HG03571 (cell line): ENCODE measurements around the gene ADCY1.

Experiments
- ATAC-seq: cut with Tn5 transposase; IDR thresholded peaks from one replicate; pipeline ENCODE4 v1.9.1; 2021; ENCODE audit not compliant: unreplicated experiment

The ADCY1 gene

DNA sequence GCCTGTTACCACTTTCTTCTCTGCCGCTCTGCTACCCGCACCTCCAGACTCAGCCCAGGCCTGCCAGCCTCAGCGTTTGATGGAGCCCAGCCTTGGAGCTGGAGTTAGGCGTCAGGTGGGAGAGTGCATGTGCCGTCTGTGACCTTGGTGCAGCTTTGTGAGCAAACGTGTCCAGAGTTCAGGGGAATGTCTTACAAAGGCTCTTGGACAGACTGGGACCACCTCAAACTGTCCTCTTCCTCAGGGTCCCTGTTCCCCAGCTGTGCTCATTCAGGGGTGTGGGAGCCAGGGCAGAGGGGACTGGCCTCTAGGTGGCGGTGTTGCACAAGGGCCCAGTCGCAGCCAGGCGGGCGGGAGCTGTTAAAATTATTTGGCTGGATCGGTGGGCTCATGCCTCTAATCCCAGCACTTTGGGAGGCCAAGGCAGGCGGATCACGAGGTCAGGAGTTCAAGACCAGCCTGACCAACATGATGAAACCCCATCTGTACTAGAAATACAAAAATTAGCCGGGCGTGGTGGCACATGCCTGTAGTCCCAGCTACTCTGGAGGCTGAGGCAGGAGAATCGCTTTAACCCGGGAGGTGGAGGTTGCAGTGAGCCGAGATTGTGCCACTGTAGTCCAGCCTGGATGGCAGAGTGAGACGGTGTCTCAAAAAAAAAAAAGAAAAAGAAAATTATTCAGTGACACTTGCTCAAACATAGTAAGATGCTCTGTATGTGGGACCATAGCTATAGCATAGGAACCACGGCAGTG, 89.2 kb downstream of the ADCY1 start:
- ATAC-seq, result no peak

DNA sequence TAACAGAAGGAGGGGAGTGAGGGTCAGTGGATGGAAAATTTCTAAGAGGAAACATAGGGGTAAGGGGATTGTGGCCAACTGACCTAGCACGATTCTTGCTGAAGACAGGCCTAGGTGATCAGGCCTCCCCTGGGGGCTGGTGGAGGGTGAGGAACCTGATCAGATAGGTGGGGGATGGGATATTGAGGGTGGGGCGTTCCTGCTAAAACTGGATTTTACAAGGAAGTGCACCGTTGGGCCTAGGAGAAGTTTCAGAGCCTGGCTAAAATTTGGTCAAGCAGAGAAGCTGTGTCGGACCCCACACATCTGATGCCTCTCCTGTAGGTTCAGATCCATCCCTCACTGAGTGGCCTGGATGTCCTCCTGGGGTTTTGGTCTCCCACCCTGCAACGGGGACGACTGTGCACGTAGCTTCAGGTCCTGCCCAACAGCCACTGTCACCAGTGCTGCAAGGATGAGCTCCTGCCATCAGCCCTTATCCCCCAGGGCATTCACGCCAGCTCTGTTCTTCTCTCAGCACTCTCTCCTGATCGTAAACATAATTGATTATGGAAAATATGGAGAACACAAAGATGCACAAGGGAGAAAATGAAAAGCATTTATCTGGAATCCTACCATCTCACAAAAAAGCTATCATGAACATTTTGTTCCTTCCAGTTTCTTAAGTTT, 89.9 kb downstream of the ADCY1 start:
- no peak for ATAC-seq

DNA sequence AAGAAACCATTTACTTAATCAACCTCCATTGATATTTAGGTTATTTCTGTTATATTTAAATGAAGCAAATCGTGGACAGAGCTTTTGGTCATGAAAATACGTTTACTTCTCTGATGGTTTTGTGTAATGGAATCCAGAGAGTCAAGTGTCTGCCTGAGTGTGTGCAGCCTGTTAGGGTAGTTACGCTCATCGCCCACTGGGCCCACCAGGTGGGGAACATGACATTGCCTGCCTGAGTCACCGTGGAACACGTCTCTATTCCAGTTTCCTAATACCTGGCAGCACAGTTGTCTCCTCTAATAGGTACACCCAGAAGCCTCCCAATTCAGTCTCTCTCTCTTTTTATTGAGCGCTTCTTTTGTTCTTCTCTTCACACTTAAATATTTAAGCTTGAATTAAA, 91.0 kb downstream of the ADCY1 start:
- no peak for ATAC-seq

DNA sequence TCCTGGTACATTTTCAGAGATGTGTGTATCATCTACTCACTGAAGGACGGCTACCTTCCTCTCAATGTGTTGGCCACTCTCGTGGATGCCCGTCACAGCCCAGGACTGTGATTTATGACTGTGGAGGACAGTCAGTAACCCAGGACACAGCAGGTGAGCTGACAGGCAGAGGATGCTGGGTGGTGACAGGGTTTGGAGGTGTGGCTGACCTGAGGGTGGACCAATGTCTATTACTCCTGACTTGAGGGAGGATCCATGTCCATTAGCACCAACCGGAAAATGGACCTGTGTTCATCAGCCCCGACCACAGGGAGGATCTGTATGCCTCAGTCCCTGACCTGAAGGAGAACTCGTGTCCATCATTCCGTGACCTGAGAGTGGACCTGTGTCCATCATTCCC, 96.1 kb downstream of the ADCY1 start:
- no peak for ATAC-seq

DNA sequence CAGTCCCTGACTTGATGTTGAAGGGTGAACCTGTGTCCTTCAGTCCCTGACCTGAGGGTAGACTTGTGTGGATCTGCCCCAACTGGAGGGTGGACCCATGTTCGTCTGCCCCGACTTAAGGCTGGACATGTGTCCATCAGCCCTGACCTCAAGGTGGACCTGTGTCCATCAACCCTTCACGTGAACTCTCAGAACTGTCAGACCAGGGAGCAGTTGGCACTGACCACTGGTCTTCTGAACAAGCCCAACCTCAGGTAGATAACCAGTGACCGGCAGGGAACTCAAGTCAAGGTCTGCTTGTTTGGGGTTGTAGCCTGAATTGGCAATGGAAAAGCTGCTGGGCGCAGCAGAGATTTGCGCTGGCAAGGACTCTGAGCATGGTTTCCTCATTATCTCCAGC, 96.5 kb downstream of the ADCY1 start:
- ATAC-seq, result no peak

DNA sequence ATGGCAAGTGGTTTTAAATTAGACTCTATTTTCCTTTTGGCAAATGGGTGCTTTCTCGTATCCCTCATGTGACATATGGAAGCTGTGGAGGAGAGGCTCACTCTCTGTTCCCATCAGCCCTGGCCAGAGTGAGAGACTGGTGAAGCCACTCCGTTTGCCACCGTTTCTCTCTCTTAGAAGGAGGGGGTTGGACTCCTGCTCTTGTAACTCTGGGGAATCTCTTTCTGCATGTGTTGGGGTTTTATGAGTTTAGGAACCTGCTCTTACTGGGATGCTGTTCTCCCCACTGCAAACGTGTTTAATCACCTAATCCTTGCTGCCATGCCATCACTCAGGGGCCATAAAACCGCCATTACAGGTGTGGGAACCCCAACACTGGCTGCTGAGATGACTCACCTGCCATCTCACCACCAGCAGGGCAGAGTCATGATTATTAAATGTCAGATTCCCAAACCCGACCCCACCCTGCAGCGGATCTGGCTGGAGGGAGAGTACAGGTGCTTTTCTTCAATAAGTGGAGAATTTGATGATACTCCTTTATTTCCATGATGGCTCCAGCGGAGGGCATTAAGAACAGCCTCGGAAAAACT, 103.2 kb downstream of the ADCY1 start:
- no peak for ATAC-seq

DNA sequence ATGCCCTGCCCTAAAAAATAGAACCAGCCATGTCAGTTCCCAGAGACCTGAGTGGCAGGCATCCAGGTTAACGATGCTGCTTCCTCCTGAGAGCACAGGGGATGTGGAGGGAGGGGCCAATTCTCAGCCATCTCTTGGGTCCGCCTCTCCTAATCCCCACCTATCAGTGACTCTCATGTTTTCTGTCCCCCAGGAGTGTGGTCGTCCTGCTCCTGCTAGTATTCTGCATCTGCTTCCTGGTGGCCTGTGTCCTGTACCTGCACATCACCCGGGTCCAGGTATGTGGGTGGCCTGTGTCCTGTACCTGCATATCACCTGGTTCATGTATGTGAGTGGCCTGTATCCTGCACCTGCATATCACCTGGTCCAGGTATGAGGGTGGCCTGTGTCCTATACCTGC, 105.3 kb downstream of the ADCY1 start:
- no peak for ATAC-seq

DNA sequence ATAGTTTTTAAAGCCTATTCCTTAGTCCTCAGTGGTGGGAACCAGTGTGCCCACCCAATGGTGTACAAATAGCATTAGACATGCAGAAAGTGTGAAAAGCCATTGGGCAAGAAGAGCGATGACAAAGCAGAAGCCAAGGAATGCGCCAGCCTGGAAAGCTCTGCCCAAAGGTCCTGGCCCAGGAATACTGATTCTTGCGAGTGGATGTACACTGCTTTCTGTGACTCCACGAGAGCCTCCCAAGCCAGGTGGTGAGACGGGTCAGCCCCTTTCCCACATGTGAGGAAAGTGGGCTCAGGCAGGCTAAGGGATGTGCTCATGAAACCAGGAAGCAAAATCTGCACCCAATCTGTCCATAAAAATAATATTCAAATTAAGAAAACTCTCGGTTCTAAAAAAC, 106.6 kb downstream of the ADCY1 start:
- ATAC-seq, result no peak

DNA sequence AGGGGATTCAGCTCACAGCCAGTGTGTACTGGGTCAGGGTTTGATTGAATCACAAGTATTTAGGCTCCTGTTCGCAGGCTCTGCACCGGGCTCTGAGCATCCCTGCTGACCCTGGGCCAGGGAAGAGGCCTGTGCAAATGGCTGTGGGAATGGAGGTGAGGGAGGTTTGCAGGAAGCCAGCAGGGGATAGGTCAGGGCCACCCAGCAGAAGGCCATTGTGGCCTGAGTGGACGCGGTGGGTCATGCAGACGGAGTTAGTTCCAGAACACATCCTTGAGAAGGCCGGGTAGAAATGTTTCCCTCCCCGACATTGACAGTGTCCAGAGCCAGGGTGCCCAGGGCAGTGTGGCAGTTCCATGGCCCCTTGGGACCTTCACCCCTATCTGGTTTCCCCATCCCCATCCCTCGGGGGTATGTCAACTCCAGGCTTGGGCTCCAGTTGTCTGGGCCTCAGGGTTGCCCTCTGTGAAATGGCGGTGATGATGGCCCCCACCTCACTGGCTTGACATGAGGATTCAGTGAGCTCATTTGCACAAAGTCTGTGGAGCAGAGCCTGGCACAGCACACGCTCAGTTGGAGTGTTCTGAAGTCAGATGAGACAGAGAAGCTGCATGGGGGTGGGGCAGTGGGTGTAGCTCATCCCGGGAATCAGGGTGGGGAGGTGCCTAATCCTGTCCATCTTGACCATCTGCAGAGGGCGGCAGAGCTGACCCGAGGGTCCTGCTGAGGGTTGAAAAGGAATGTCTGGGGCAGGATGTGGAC, 107.6 kb downstream of the ADCY1 start:
- no peak for ATAC-seq

DNA sequence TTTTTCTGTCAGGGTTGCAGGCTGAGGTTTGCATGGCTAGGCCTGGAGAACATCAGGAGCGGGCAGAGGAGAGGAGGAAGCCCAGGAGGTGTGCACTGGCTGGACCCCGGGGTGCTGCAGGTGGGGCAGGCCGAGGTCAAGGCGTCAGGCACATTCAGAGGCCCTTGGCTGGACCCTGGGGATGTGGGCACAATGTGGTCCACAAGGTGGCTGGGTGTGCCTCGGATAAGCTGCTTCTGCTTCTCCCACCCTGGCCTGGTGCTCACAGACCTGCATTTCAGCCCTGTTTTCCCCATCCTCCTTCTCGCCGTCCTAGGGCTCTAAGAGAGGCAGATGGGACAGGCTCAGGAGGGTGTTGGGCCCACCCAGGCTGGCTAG, 108.2 kb downstream of the ADCY1 start:
- no peak for ATAC-seq

DNA sequence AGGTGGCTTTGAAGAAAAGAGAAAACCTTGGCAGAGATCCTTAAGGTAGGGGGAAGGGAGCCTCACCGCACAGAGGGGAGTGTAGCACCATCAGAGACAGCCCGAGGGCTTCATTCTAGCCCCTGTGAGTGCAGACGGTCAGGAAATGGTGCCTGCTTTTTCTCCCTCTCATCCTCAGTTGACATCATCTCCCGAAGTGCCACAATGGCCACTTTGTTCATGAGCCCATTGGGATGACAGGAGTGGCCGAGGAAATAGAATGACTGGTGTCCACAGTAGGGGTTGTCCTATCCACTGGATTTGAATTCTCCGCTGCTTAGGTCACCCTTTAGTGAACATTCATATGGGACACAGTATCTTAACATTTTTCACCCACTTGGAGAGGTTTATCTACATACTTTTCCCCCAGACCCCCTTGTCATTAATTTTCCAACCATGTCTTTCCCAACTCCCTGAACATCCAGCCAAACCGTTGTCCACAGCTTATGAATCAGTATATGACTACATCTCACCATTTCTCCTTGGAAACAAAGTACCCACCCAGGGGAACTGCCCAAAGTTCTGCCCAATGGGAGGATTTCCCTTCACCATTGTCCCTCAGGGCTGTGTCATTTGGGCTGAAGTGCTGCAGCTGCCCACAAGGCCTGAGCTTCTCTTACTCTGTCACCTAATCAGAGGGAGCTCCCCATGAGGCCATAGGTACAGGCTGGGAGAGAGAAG, 108.8 kb downstream of the ADCY1 start:
- ATAC-seq, result no peak

DNA sequence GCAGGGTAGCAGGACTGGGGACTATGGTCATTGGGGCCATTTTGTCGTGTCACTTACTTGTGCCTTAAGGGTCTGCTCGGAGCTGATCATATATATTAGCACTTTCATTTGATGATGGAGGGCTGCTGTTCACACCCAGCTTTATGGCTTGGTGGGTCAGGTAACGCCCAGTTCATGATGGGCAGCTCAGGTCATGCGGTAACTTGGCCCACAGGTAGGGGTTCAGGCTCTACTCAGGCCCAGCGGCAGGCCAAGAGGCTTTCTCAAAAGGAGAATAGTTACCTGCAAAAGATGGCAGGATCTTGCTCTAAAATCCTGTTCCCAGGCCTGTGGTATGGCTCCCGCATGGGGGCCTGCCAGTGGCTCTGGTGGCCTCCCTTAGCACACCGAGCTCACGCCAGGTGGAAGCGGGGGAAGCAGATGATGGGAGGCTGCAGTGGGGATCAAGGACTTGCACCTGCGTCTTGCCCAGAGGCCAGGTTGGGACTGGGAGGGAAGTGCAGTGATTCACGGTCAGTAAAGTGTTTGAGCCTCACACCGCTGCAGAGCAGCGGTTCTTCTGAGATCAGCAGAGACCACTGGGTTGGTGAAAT, 109.5 kb downstream of the ADCY1 start:
- ATAC-seq, result no peak

DNA sequence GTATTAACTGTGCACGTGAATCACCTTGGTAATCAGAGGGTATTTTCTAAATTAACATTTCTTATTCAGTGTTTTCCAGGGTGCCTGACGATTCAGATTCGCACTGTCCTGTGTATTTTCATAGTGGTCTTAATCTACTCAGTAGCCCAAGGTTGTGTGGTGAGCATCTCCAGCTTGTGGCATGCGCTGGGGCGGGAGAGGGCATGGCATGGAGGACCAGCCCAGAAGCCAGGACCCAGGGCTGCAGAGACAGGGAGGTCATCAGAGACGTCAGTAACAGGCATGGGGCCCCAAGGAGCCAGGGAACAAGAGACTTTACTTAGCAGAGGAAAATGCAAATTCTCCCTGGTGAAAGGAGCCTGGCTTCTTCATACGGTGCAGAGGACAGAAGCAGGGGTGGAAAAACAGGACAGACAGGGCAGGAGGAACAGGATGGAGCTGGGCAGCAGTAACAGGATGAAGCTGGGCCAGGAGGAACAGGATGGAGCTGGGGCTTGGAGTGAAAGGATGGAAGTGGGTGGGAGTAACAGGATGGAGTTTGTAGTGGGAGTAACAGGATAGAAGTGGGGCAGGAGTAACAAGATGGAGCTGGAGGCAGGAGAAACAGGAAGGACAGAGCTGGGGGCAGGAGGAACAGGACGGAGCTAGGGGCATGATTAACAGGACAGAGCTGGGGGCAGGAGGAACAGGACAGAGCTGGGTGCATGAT, 110.9 kb downstream of the ADCY1 start:
- no peak for ATAC-seq

DNA sequence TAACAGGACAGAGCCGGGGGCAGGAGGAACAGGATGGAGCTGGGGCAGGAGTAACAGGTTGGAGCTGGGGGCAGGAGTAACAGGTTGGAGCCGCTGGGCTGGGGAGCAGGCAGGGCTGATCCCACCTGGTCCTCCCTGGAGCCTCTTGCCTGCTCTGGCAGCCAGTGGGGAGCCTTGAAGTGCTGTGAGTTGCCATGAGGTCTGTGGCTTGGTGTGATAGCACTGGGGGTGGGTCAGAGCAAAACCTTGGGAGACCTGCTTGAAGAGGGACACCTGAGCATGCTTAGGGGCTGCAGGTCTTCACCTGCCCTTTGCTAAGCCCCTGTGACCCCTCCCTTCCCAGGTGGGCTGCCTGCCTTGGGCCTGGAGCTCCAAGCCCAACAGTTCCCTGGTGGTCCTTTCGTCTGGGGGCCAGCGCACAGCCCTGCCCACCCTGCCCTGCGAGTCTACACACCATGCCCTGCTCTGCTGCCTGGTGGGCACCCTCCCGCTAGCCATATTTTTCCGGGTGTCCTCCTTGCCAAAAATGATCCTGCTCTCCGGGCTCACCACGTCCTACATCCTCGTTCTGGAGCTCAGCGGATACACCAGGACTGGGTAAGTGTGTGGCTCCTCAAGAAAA, 111.6 kb downstream of the ADCY1 start:
- no peak for ATAC-seq

DNA sequence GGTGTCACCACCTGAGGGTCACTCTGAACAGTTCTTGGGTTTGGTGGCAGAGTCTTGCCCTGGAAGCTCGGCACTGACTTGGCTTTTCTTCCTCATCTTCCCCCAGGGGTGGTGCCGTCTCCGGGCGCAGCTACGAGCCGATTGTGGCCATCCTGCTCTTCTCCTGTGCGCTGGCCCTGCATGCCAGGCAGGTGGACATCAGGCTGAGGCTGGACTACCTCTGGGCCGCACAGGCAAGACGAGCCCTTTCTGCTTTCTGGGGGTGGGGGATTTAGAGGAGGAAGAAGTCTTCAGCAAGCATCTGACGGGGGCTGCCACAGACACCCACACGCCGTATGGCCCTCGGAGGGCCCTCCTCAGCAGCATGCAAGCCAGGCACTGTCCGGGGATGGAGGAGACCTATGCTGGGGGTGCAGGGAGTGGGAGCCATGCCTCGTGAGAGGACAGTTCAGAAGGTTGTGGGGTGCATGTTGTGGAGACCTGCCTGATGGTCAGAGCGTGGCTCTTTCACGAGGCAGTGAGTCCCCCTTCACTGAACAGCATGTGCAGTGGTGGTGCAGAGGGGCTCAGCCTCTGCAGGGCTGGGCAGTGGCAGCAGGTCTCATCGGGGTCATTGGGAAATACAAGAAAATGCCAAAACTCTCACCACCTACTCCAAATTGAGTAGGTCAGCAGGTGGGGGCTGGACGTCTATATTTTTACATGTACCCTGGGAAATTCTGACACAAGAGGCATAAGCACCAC, 112.4 kb downstream of the ADCY1 start:
- no peak for ATAC-seq

DNA sequence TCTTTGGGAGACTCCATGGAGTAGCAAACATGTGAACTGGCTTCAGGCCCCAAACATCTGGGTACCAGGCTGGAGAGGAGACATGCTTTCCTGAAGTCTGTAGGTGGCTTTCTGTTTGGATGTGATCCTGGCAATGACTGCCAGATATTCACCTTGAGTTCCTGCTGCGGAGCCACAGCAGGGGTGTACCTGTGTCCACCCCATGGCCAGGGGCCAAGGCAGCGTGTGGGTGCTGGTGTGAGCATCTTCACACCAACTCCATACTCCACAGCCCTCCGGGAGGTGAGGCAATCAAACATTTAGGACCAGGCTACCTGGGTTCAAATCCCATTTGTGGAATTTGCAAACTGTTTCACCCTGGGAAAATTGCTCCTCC, 113.0 kb downstream of the ADCY1 start:
- ATAC-seq, result no peak

DNA sequence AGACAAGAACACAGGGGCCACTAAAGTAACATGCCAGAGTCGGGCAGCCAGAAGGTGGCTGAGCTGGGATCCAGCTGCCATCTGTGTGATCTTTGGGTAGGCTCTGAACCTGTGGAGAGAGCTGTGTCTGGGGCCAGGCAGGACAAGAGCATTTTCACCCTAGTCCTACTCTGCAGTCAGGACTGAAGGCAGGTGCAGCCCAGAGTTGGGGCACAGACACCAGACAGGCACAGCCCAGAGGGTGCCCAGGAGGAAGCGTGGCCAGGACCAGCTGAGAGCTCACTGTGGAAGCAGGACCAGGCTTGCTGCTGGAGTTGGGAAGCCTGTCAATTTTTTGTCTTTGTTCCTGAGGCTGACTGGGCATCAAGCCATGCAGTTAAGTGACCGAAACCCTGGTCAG, 113.6 kb downstream of the ADCY1 start:
- ATAC-seq, result no peak

DNA sequence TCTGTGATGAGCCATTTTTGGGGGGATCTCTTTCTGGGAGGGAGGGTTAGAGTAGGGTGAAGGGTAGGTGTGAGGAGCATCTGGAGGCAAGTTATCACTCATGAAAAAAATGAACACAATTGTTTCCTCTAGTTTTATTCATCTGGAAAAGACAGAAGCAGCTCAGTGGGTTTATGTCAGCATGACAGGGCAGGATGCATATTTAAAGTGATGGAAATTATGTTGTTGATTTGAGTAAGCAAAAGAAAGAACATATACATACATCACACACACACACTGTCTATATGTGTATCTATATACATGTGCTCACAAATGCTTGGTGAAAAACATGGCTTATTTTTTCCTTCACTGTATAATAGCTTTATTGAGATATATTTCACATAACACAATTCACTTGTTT, 114.2 kb downstream of the ADCY1 start:
- ATAC-seq, result no peak
